HL-60 (cell line): ENCODE data around the gene TBCK.

Source experiments
- POLR2AphosphoS5 ChIP-seq: IDR thresholded peaks from 2 replicates; pipeline ENCODE4 v1.6.1; 2012; ENCODE audit warnings: low read depth
- TF ChIP-seq, protein P1 (sequence below): IDR thresholded peaks from one replicate; pipeline ENCODE4 v1.5.1; 2011; ENCODE audit warnings: low read length, control low read depth, inconsistent platforms; ENCODE audit not compliant: insufficient read depth

- TF ChIP-seq, protein P1, sequence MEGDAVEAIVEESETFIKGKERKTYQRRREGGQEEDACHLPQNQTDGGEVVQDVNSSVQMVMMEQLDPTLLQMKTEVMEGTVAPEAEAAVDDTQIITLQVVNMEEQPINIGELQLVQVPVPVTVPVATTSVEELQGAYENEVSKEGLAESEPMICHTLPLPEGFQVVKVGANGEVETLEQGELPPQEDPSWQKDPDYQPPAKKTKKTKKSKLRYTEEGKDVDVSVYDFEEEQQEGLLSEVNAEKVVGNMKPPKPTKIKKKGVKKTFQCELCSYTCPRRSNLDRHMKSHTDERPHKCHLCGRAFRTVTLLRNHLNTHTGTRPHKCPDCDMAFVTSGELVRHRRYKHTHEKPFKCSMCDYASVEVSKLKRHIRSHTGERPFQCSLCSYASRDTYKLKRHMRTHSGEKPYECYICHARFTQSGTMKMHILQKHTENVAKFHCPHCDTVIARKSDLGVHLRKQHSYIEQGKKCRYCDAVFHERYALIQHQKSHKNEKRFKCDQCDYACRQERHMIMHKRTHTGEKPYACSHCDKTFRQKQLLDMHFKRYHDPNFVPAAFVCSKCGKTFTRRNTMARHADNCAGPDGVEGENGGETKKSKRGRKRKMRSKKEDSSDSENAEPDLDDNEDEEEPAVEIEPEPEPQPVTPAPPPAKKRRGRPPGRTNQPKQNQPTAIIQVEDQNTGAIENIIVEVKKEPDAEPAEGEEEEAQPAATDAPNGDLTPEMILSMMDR: no peak
- no peak for TF ChIP-seq POLR2AphosphoS5
Observed at GRCh38 chr4:106351016-106351415, 35.0 kb upstream of the TBCK start.
